HG02938 (cell line): ENCODE data around the gene MAEA.

Experiments
- ATAC-seq: cut with Tn5 transposase; IDR thresholded peaks from one replicate; pipeline ENCODE4 v1.9.1; 2021; ENCODE audit warnings: mild to moderate bottlenecking, moderate library complexity; ENCODE audit not compliant: unreplicated experiment

MAEA gene

DNA sequence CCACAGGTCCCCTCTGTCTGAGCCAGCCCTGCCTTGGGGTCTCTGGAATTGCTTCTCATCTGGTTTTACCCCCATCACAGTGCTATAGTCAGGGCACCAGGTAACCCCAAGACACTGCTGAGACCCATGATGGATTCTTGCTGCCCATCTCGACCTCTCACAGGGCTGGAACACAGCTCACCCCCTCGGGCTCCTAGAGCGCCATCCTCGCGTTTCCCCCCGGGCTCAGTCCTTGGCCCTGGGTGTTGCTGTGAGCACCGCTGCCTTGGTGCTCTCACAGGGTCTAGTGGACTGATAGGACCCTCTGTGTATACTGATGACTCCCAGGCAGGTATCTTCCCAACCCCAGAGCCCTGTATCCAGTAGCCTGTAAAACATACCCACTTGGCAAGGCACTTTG lies 8.8 kb downstream of the MAEA start:
- ATAC-seq: no peak

DNA sequence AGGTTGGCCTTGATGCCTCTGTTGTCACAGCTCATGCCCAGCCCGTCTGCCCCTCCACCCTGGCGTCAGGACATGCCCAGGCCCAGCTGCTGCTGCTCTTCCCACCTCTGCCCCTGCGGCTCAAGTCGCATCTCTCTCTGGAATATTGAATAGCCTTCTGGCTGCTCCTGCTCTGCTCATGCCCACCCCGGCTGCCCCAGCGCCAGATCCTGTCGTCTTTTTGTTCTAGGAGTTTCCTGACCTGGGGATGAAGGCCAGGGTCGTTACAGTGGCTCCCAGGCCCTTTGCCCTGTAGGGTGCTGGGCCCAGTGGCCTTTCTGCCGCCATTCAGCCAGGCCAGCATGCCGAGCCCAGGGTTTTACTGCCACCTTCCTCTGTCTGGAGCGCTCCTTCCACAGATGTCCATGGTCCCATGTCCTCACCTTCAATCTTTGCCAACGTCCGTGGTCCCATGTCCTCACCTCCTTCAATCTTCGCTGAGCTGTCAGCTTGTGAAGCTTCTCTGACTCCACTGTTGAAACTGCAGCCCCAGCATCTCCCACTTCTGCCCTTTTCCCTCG lies 9.7 kb downstream of the MAEA start:
- no peak for ATAC-seq

GRCh38 chr4:1300466-1301455 lies 11.1 kb downstream of the MAEA start:
- no peak for ATAC-seq

GRCh38 chr4:1302159-1302558 lies 12.5 kb downstream of the MAEA start:
- no peak for ATAC-seq

GRCh38 chr4:1305261-1305711 lies 15.6 kb downstream of the MAEA start:
- no peak for ATAC-seq

DNA sequence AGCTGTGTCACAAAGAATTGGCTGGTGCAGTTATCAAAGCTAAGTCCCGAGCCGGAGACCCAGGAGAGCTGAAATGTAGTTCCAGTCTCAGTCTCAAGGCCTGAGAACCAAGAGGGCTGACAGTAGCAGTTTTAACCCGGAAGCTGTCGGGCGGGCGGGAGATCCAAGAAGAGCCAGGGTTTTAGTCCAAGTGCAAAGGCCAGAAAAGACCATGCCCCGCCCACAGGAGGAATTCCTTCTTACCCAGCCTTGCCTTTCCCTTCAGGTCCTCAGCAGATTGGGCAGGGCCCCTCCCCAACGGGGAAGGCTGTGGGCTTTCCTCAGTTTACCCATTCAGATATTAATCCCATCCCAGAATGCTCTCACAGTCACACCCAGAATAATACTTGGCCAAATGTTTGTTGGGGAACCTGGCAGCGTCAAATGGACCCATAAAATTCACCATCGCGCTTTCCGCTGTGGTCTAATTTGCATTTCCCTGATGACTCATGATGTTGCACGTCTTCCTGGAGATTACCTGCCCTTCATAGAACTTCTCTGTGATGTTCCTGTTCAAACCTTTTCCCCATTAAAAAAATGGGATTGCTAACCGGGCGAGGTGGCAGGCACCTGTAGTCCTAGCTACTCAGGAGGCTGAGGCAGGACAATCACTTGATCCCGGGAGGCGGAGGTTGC lies 16.2 kb downstream of the MAEA start:
- no peak for ATAC-seq

DNA sequence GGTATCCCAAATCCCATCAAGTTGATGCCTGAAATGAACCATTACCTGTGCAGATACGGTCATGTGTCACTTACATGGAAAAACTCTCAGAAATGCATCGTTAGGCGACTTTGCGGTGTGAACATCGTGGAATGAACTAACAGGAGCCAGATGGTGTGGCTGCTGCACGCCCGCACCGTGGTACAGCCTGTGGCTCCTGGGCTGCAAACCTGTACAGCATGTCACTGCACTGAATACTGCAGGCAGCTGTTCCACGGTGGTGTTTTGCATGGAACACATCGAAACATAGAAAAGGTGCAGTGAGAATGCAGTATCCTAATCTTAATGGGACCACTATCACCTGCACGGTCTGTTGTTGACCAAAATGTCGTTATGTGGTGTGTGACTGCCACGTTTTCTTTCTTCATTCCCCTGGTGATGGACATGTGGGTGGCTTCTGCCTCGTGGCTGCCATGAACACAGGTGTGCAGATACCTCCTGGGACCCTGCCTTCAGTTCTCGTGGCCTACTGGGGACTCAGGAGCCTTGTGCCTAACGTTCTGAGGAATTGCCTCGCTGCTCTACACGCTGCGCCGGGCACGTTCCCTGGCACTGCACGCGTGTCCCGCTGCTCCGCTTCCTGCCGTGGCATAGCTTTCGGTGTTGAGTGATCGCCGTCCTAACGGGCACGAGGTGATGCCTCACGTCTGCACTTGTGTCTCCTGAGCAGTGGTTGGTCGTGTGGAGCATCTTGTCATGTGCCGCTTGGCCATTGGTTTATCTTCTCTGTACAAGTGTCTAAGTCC lies 18.5 kb downstream of the MAEA start:
- no peak for ATAC-seq

DNA sequence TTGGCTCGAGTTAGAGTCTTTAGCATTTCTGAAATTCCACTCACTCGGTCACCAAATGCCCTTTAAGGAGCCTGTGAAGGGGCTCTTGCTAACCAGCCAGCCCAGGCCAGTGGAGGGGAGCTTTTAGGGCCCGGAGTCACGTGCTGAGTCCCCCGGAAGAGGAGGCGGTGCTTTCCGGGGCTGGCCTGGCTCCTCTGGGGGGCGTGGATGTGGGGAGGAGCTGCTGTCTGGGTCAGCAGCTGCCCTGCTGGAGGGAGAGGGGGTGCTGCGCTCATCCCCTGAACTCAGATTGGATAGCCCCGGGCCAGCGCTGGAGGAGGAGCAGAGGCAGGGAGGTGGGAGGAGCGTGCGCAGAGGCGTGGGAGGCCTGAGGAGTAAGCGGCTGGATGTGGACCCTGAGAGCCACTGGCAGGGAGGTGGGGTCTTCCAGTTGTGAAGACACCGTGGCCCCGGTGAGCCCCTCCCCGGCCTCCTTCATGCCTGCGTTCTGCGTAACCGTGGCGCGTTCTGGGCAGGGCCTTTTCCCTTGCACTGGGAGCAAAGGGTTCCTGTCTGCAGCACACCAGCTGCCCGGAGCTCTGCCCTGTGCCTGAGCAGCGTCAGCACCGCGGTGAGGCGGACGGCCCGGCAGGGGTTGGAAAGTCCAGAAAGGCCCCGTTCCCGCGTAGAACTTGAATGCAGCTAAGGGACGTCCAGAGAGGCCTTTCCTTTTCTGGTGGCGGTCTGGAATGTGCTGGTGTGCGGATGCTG lies 19.7 kb downstream of the MAEA start:
- peak; percentile 66 for ATAC-seq

- no peak for ATAC-seq
These were observed 20.5 kb downstream of the MAEA start for GRCh38 chr4:1310031-1310795.

DNA sequence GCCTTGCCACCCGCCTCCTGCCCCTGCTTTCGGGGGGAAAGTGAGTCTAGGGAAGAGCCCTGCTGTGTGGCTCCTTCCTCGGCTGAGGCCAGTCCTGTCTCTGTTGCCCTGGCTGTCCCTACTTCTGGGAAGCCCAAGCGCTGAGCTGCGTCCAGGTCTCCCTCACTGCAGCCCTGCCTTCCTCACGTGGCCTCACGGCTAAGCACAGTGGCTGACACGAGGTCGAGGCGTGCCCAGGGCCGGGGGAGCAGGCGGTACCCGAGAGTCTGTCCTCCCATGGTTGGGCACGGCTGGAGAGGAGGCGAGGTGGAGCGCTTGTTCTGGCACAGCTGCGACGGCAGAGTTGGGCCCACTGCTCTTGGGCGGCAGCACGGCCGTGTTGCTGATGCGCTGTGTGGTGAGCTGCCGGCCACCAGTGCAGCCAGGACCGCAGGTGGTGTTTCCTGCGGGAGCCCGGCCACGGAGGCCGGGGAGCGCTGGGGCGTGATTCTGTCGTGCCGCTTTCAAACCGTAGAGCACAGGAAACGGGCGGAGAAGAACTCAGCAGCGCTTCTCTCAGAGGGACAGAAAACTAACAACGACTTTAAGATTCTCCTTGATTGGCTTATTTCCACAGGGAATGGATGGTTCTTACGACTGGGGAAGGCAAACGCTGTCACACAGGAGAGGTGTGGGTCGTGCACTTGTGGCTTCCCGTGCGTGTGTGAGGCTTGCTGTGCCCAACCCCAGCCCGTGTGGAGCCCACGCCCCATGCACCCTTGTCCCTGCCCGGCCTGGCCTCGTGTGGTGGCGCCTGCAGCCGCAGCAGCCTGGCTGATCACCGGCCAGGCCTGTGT lies 21.3 kb downstream of the MAEA start:
- no peak for ATAC-seq

- no peak for ATAC-seq
These were observed 23.3 kb downstream of the MAEA start for GRCh38 chr4:1312821-1313640.

- no peak for ATAC-seq
These were observed 25.6 kb downstream of the MAEA start for GRCh38 chr4:1315306-1315705.

DNA sequence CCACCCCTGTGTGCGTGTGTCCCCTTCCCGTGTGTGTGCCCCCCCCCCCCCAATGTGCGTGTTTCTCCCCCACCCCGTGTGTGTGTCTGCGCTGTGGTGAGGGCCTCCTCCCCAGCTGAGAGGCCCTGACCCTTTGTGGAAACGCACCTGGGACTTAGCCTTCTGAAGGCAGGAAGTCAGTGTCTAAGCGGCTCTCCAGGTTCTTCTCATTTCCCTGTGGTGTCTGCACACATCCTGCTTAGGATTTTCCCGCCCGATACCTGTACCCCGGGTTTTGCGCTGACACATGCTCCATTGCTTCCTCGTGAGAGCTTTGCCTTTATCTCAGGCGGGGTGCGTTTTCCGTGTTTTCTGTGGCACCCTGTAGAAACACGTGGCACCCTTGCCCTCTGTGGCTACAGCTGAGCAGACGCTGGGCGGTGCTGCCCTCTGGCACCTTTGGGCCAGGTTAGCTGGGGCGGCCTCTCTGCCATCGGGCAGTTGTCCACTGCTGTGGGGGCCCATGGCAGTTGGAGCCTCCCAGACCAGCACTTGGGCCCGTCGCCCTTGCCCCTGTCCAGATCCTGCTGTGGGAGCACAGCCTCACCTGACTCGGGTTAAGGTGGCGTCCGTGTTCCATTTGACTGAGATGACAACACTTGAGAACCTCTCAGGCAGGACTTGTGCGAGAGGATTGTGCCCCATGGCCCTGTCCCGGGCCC lies 26.3 kb downstream of the MAEA start:
- ATAC-seq: no peak

DNA sequence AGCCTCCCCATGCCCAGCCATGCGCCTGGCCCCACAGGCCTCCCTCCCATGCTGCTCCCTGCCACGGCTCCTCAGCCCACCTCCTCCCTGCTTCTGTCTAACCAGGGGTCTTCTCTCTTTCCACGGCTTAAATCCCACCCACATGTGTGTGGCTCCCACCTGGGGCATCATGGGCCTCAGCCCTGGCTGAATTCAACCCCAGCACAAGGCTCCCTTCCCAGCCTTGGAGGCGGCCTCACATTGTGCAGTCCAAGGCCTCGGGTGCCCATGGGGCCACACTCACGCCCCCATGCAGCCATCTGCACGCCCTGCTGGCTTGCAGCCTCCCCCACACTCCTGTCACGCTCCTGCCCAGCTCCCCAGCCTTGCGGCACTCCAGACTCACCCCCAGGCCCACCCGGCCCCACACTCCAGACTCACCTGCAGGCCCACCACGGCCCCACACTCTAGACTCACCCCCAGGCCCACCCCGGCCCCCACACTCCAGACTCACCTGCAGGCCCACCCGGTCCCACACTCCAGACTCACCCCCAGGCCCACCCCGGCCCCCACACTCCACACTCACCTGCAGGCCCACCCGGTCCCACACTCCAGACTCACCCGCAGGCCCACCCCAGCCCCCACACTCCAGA lies 27.0 kb downstream of the MAEA start:
- ATAC-seq: no peak

GRCh38 chr4:1317177-1318045 lies 27.7 kb downstream of the MAEA start:
- no peak for ATAC-seq

DNA sequence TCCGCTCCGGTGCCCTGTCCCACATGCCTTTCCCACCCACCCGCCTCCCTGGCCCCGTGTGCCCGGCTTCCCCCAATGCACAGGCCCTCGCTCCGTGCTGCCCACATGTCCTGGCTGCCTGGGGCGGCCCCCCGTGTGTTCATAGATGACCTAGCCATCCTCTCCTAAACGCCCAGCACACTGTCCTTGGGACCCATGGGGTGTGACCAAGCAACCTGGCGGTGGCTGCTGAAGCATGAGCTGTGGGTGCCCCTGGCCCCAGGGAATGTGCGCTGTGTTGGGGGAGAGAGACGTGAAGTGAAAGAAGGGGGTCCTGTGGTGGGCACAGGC lies 28.3 kb downstream of the MAEA start:
- ATAC-seq: no peak
